A549 (cell line): ENCODE data around the gene RAB26.

ENCODE experiments used
- CEBPB ChIP-seq, 2 experiments: fragments of >200 bp in 1 of 2; sonication (Bioruptor Twin) in 1 of 2; formaldehyde crosslinking in 1 of 2; IDR thresholded peaks; 2 replicates each; pipeline ENCODE4 v1.6.1; 2012 to 2016
- HDAC2 ChIP-seq: fragments of 200-600 bp; sonication (generic); IDR thresholded peaks from 2 replicates; pipeline ENCODE4 v1.6.1; 2016
- HOXA7 ChIP-seq: fragments of 250-450 bp; sonication (Bioruptor Pico); IDR thresholded peaks from 2 replicates; pipeline ENCODE4 v1.5.0; 2020; ENCODE audit warnings: mild to moderate bottlenecking, moderate library complexity
- JUN ChIP-seq, 2 experiments: fragments of >200 bp; sonication (Bioruptor Twin); formaldehyde crosslinking; IDR thresholded peaks; 2 replicates in 1 of 2; 3 replicates in 1 of 2; pipeline ENCODE4 v1.6.1; 2016 to 2017
- JUNB ChIP-seq: fragments of >200 bp; sonication (Bioruptor Twin); formaldehyde crosslinking; IDR thresholded peaks from 2 replicates; pipeline ENCODE4 v1.6.1; 2016
- PHF8 ChIP-seq: fragments of 200-600 bp; sonication (generic); IDR thresholded peaks from 2 replicates; pipeline ENCODE4 v1.6.1; 2016; ENCODE audit warnings: low read depth, mild to moderate bottlenecking, antibody characterized with exemption, moderate library complexity, borderline replicate concordance
- POLR2A ChIP-seq: IDR thresholded peaks from 2 replicates; pipeline ENCODE4 v1.6.1; 2012; ENCODE audit warnings: mild to moderate bottlenecking, low read length
- ZFP36 ChIP-seq: fragments of 450-650 bp; IDR thresholded peaks from 2 replicates; pipeline ENCODE4 v1.6.1; 2014; ENCODE audit warnings: borderline replicate concordance; ENCODE audit not compliant: partially characterized antibody
- TF ChIP-seq, protein P1 (sequence below): fragments of >200 bp; sonication (Bioruptor Twin); formaldehyde crosslinking; IDR thresholded peaks from 3 replicates; pipeline ENCODE4 v1.5.1; 2016
- TF ChIP-seq, protein P2 (sequence below): IDR thresholded peaks from 2 replicates; pipeline ENCODE4 v1.6.1; 2012
- TF ChIP-seq, protein P3 (sequence below): fragments of 250-450 bp; sonication (Bioruptor Pico); IDR thresholded peaks from 2 replicates; pipeline ENCODE4 v1.5.0; 2020; ENCODE audit warnings: low read depth, mild to moderate bottlenecking, moderate library complexity
- TF ChIP-seq, protein P4 (sequence below): fragments of 200-600 bp; sonication (generic); IDR thresholded peaks from 2 replicates; pipeline ENCODE4 v1.6.1; 2016; ENCODE audit warnings: antibody characterized with exemption, mild to moderate bottlenecking, moderate library complexity

DNA sequence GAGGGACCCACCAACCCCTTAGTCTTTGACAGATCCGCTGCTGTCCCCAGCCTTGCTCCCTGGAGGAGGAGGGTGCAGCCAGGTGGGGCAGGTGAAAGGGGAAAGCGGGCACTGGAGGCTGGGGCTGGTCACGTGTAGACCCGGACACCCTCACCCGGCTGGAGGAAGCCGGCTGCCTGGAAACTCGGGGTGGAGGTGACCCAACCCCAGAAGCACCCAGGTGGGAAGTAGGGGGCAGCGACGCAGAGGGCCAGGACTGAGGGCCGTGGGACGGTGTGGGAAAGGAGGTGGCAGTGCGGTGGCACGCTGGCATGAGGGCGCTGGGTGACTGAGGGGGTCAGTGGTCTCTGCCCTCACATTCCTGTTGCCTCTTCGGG lies 9.8 kb downstream of the RAB26 start:
- TF ChIP-seq, protein P1, sequence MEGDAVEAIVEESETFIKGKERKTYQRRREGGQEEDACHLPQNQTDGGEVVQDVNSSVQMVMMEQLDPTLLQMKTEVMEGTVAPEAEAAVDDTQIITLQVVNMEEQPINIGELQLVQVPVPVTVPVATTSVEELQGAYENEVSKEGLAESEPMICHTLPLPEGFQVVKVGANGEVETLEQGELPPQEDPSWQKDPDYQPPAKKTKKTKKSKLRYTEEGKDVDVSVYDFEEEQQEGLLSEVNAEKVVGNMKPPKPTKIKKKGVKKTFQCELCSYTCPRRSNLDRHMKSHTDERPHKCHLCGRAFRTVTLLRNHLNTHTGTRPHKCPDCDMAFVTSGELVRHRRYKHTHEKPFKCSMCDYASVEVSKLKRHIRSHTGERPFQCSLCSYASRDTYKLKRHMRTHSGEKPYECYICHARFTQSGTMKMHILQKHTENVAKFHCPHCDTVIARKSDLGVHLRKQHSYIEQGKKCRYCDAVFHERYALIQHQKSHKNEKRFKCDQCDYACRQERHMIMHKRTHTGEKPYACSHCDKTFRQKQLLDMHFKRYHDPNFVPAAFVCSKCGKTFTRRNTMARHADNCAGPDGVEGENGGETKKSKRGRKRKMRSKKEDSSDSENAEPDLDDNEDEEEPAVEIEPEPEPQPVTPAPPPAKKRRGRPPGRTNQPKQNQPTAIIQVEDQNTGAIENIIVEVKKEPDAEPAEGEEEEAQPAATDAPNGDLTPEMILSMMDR: no peak
- TF ChIP-seq, protein P2, sequence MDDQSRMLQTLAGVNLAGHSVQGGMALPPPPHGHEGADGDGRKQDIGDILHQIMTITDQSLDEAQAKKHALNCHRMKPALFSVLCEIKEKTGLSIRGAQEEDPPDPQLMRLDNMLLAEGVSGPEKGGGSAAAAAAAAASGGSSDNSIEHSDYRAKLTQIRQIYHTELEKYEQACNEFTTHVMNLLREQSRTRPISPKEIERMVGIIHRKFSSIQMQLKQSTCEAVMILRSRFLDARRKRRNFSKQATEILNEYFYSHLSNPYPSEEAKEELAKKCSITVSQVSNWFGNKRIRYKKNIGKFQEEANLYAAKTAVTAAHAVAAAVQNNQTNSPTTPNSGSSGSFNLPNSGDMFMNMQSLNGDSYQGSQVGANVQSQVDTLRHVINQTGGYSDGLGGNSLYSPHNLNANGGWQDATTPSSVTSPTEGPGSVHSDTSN: no peak
- TF ChIP-seq CEBPB (IDR thresholded peaks at IDR 0.05) (no peak), ZFP36 (no peak), HDAC2 (no peak), JUN (IDR thresholded peaks at IDR 0.05) (no peak), POLR2A (no peak), HOXA7 (CRISPR knock-in tag) (no peak), JUNB (no peak), PHF8 (no peak)
- TF ChIP-seq, protein P3, sequence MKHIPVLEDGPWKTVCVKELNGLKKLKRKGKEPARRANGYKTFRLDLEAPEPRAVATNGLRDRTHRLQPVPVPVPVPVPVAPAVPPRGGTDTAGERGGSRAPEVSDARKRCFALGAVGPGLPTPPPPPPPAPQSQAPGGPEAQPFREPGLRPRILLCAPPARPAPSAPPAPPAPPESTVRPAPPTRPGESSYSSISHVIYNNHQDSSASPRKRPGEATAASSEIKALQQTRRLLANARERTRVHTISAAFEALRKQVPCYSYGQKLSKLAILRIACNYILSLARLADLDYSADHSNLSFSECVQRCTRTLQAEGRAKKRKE (CRISPR knock-in tag): no peak
- TF ChIP-seq, protein P4, sequence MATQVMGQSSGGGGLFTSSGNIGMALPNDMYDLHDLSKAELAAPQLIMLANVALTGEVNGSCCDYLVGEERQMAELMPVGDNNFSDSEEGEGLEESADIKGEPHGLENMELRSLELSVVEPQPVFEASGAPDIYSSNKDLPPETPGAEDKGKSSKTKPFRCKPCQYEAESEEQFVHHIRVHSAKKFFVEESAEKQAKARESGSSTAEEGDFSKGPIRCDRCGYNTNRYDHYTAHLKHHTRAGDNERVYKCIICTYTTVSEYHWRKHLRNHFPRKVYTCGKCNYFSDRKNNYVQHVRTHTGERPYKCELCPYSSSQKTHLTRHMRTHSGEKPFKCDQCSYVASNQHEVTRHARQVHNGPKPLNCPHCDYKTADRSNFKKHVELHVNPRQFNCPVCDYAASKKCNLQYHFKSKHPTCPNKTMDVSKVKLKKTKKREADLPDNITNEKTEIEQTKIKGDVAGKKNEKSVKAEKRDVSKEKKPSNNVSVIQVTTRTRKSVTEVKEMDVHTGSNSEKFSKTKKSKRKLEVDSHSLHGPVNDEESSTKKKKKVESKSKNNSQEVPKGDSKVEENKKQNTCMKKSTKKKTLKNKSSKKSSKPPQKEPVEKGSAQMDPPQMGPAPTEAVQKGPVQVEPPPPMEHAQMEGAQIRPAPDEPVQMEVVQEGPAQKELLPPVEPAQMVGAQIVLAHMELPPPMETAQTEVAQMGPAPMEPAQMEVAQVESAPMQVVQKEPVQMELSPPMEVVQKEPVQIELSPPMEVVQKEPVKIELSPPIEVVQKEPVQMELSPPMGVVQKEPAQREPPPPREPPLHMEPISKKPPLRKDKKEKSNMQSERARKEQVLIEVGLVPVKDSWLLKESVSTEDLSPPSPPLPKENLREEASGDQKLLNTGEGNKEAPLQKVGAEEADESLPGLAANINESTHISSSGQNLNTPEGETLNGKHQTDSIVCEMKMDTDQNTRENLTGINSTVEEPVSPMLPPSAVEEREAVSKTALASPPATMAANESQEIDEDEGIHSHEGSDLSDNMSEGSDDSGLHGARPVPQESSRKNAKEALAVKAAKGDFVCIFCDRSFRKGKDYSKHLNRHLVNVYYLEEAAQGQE: no peak
